ENCODE results near the gene APOLD1. TPM values are rescaled to one million over a fixed set of nuclear protein-coding genes. Genes with fewer than 3 reads are reported as not detected.
"Not testable (repeated sequence)": the region's sequence is repeated elsewhere in the genome, so short reads cannot be mapped to it uniquely, and the experiment has no call there.

APOLD1 gene
- total RNA-seq, 1 donor from 2014 or later = 0.70 TPM

GRCh38 chr12:12818701-12819100 is 33.2 kb downstream of the APOLD1 start:
- no peaks in the 10 kb centered on the region for H3K9me3 ChIP-seq (ENCODE audit: insufficient read depth, low read depth, low read length)

GRCh38 chr12:12819221-12819620 is 33.8 kb downstream of the APOLD1 start:
- Mint-ChIP-seq H3K4me3 (ENCODE audit: unreplicated experiment) (no peak overlapping the region), H3K9me3 (ENCODE audit: unreplicated experiment) (no peaks in the 10 kb centered on the region), H3K4me1 (ENCODE audit: low read depth, unreplicated experiment) (peaks cover 64% of the 10 kb centered on the region), H3K27ac (ENCODE audit: unreplicated experiment) (peak overlapping the region; percentile 93), H3K27me3 (ENCODE audit: low read depth, unreplicated experiment) (no peaks in the 10 kb centered on the region), H3K36me3 (ENCODE audit: low read depth, unreplicated experiment) (peaks cover 24% of the 10 kb centered on the region)
- H3K27me3 ChIP-seq (ENCODE audit: insufficient read depth, low read length) = no peaks in the 10 kb centered on the region
- peak overlapping the region; percentile 1 for H3K4me3 ChIP-seq (ENCODE audit: insufficient read depth, low read depth, low read length)
- peak overlapping the region; percentile 94 for H3K27ac ChIP-seq (ENCODE audit: low read depth, low read length)
- H3K4me2 ChIP-seq (ENCODE audit: low read length) = peak overlapping the region; percentile 73
- H2AFZ ChIP-seq (ENCODE audit: low read depth, low read length) = no peak overlapping the region
- DNase-seq (ENCODE audit: low read depth) (no peak), FAIRE-seq (no peak)
- H3K4me1 ChIP-seq (ENCODE audit: insufficient read depth, low read length) = peaks cover 55% of the 10 kb centered on the region
- H3K9me3 ChIP-seq (ENCODE audit: insufficient read depth, low read depth, low read length) = no peaks in the 10 kb centered on the region
- no peaks in the 10 kb centered on the region for H4K20me1 ChIP-seq (ENCODE audit: insufficient read depth, low read length)
- peaks cover 62% of the 10 kb centered on the region for H3K79me2 ChIP-seq (ENCODE audit: insufficient read depth, low read length)
- peak overlapping the region; percentile 77 for H3K9ac ChIP-seq (ENCODE audit: low read length)
- TF ChIP-seq CTCF (IDR thresholded peaks at IDR 0.05; ENCODE audit: insufficient read depth, low read depth, low read length) = no peak
- TF ChIP-seq EZH2 (IDR thresholded peaks at IDR 0.05; ENCODE audit: insufficient read depth, low read length) = no peak
- peaks cover 37% of the 10 kb centered on the region for H3K36me3 ChIP-seq (ENCODE audit: insufficient read depth, low read length)

More at GRCh38 chr12:12818701-12819100, 33.2 kb downstream of the APOLD1 start:
- peak overlapping the region; percentile 93 for H3K27ac Mint-ChIP-seq (ENCODE audit: unreplicated experiment)
- peaks cover 24% of the 10 kb centered on the region for H3K36me3 Mint-ChIP-seq (ENCODE audit: low read depth, unreplicated experiment)
- H3K4me2 ChIP-seq (ENCODE audit: low read length) = peak overlapping the region; percentile 73
- no peaks in the 10 kb centered on the region for H3K27me3 ChIP-seq (ENCODE audit: insufficient read depth, low read length)
- no peak for DNase-seq (ENCODE audit: low read depth)
- H3K36me3 ChIP-seq (ENCODE audit: insufficient read depth, low read length) = peaks cover 33% of the 10 kb centered on the region
- FAIRE-seq = no peak
- peak overlapping the region; percentile 77 for H3K9ac ChIP-seq (ENCODE audit: low read length)
- no peak overlapping the region for H3K4me3 Mint-ChIP-seq (ENCODE audit: unreplicated experiment)
- no peaks in the 10 kb centered on the region for H3K9me3 Mint-ChIP-seq (ENCODE audit: unreplicated experiment)
- peaks cover 68% of the 10 kb centered on the region for H3K79me2 ChIP-seq (ENCODE audit: insufficient read depth, low read length)
- H3K4me1 Mint-ChIP-seq (ENCODE audit: low read depth, unreplicated experiment) = peaks cover 61% of the 10 kb centered on the region
- no peak overlapping the region for H2AFZ ChIP-seq (ENCODE audit: low read depth, low read length)
- peaks cover 57% of the 10 kb centered on the region for H3K4me1 ChIP-seq (ENCODE audit: insufficient read depth, low read length)
- no peaks in the 10 kb centered on the region for H3K27me3 Mint-ChIP-seq (ENCODE audit: low read depth, unreplicated experiment)
- TF ChIP-seq EZH2 (IDR thresholded peaks at IDR 0.05; ENCODE audit: insufficient read depth, low read length) (no peak), CTCF (IDR thresholded peaks at IDR 0.05; ENCODE audit: insufficient read depth, low read depth, low read length) (no peak)
- H3K27ac ChIP-seq (ENCODE audit: low read depth, low read length) = peak overlapping the region; percentile 94
- H3K4me3 ChIP-seq (ENCODE audit: insufficient read depth, low read depth, low read length) = no peak overlapping the region
- H4K20me1 ChIP-seq (ENCODE audit: insufficient read depth, low read length) = no peaks in the 10 kb centered on the region

GRCh38 chr12:12819752-12820311 is 34.4 kb downstream of the APOLD1 start:
- peaks cover 26% of the 10 kb centered on the region for H3K36me3 Mint-ChIP-seq (ENCODE audit: low read depth, unreplicated experiment)
- no peaks in the 10 kb centered on the region for H3K27me3 ChIP-seq (ENCODE audit: insufficient read depth, low read length)
- peak overlapping the region; percentile 93 for H3K27ac Mint-ChIP-seq (ENCODE audit: unreplicated experiment)
- FAIRE-seq = peak; percentile 99
- no peaks in the 10 kb centered on the region for H3K27me3 Mint-ChIP-seq (ENCODE audit: low read depth, unreplicated experiment)
- H4K20me1 ChIP-seq (ENCODE audit: insufficient read depth, low read length) = no peaks in the 10 kb centered on the region
- peaks cover 40% of the 10 kb centered on the region for H3K36me3 ChIP-seq (ENCODE audit: insufficient read depth, low read length)
- peak overlapping the region; percentile 67 for H3K4me3 Mint-ChIP-seq (ENCODE audit: unreplicated experiment)
- H3K4me1 Mint-ChIP-seq (ENCODE audit: low read depth, unreplicated experiment) = peaks cover 64% of the 10 kb centered on the region
- peak overlapping the region; percentile 73 for H3K4me2 ChIP-seq (ENCODE audit: low read length)
- H3K9ac ChIP-seq (ENCODE audit: low read length) = peak overlapping the region; percentile 77
- H3K4me1 ChIP-seq (ENCODE audit: insufficient read depth, low read length) = peaks cover 56% of the 10 kb centered on the region
- no peaks in the 10 kb centered on the region for H3K9me3 ChIP-seq (ENCODE audit: insufficient read depth, low read depth, low read length)
- DNase-seq (ENCODE audit: low read depth) = peak; percentile 99
- peak overlapping the region; percentile 1 for H3K4me3 ChIP-seq (ENCODE audit: insufficient read depth, low read depth, low read length)
- no peak for TF ChIP-seq CTCF (IDR thresholded peaks at IDR 0.05; ENCODE audit: insufficient read depth, low read depth, low read length)
- TF ChIP-seq EZH2 (IDR thresholded peaks at IDR 0.05; ENCODE audit: insufficient read depth, low read length) = no peak
- H3K27ac ChIP-seq (ENCODE audit: low read depth, low read length) = peak overlapping the region; percentile 94
- H2AFZ ChIP-seq (ENCODE audit: low read depth, low read length) = no peak overlapping the region
- peaks cover 62% of the 10 kb centered on the region for H3K79me2 ChIP-seq (ENCODE audit: insufficient read depth, low read length)
- no peaks in the 10 kb centered on the region for H3K9me3 Mint-ChIP-seq (ENCODE audit: unreplicated experiment)

- Histone ChIP-seq H3K27ac (ENCODE audit: low read depth, low read length) (peak overlapping the region; percentile 94), H3K4me2 (ENCODE audit: low read length) (peak overlapping the region; percentile 73), H3K79me2 (ENCODE audit: insufficient read depth, low read length) (peaks cover 56% of the 10 kb centered on the region), H3K36me3 (ENCODE audit: insufficient read depth, low read length) (peaks cover 37% of the 10 kb centered on the region), H3K4me1 (ENCODE audit: insufficient read depth, low read length) (peaks cover 56% of the 10 kb centered on the region), H3K9ac (ENCODE audit: low read length) (peak overlapping the region; percentile 77)
- H3K4me3 ChIP-seq (ENCODE audit: insufficient read depth, low read depth, low read length); H3K27me3 ChIP-seq (ENCODE audit: insufficient read depth, low read length); H4K20me1 ChIP-seq (ENCODE audit: insufficient read depth, low read length); FAIRE-seq; H3K27me3 Mint-ChIP-seq (ENCODE audit: low read depth, unreplicated experiment); H3K9me3 Mint-ChIP-seq (ENCODE audit: unreplicated experiment); DNase-seq (ENCODE audit: low read depth); H2AFZ ChIP-seq (ENCODE audit: low read depth, low read length); H3K9me3 ChIP-seq (ENCODE audit: insufficient read depth, low read depth, low read length); H3K4me3 Mint-ChIP-seq (ENCODE audit: unreplicated experiment): not testable (repeated sequence)
- peak overlapping the region; percentile 93 for H3K27ac Mint-ChIP-seq (ENCODE audit: unreplicated experiment)
- H3K4me1 Mint-ChIP-seq (ENCODE audit: low read depth, unreplicated experiment) = peaks cover 64% of the 10 kb centered on the region
- peaks cover 30% of the 10 kb centered on the region for H3K36me3 Mint-ChIP-seq (ENCODE audit: low read depth, unreplicated experiment)
Measured at GRCh38 chr12:12820376-12820775, 34.9 kb downstream of the APOLD1 start.
